ENCODE measurements around the gene ARMC10.
"Not testable (repeated sequence)": the region's sequence is repeated elsewhere in the genome, so short reads cannot be mapped to it uniquely, and the experiment has no call there.

Gene ARMC10

DNA sequence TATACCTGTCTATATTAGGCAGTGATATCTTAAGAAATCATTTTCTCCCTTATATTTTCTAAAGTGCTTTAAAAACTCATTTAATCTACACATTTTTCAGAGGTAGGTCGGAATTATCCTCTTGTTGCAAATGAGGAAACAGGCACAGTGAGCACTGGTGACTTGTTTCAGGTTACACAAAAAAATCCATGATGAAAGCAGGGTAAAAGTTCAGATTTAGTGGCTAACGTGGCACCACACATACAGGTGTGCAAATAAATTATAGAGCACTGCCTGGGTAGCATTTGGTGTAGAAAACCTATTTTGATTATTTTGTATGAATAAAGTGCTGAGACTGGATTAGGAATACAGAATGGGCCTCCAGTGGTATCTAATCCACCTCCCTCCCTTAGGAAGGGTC lies 26.6 kb downstream of the ARMC10 start:
- Histone ChIP-seq H3K9ac (ENCODE audit: low read length) (no peak overlapping the region), H3K4ac (ENCODE audit: low read depth, low read length) (no peak overlapping the region), H4K12ac (ENCODE audit: low read depth, low read length) (no peak overlapping the region), H4K91ac (ENCODE audit: low read depth, low read length) (no peak overlapping the region), H2AFZ (ENCODE audit: insufficient read depth, low read length, poor library complexity) (no peak overlapping the region), H3K79me1 (ENCODE audit: low read length) (no peaks in the 10 kb centered on the region), H3K27ac (ENCODE audit: low read depth, low read length) (no peak overlapping the region), H3K36me3 (ENCODE audit: control insufficient read depth in 1 of 2, insufficient read depth in 2 of 2, low read length in 2 of 2) (peaks cover 2 to 6% of the 10 kb centered on the region in 2 experiments), H3K23ac (ENCODE audit: low read length) (no peak overlapping the region), H3K27me3 (ENCODE audit: insufficient read depth, low read length) (no peaks in the 10 kb centered on the region), H3K4me2 (ENCODE audit: low read length) (no peak overlapping the region), H3K14ac (ENCODE audit: low read length) (no peak overlapping the region), H2BK5ac (ENCODE audit: low read depth, low read length, poor library complexity) (no peak overlapping the region), H3K9me3 (ENCODE audit: insufficient read depth, low read depth, low read length) (no peaks in the 10 kb centered on the region), H3K79me2 (ENCODE audit: control insufficient read depth, insufficient read depth, low read length, poor library complexity) (no peaks in the 10 kb centered on the region), H2BK120ac (ENCODE audit: insufficient read depth, low read length, poor library complexity) (no peak overlapping the region), H2AK5ac (ENCODE audit: low read length) (no peak overlapping the region), H3K4me1 (ENCODE audit: control insufficient read depth in 1 of 2, insufficient read depth in 2 of 2, low read length in 2 of 2) (peaks cover 0 to 3% of the 10 kb centered on the region in 2 experiments), H3K4me3 (ENCODE audit: low read depth, low read length) (no peak overlapping the region), H2BK12ac (ENCODE audit: low read length) (no peak overlapping the region), H3K18ac (ENCODE audit: low read length) (no peak overlapping the region), H4K8ac (ENCODE audit: low read depth, low read length) (no peak overlapping the region)
- no CpG with 5 or more reads among the region's 2 CpGs for WGBS (ENCODE audit: extremely low coverage, insufficient coverage, insufficient read length)
- DNase-seq = no peak

DNA sequence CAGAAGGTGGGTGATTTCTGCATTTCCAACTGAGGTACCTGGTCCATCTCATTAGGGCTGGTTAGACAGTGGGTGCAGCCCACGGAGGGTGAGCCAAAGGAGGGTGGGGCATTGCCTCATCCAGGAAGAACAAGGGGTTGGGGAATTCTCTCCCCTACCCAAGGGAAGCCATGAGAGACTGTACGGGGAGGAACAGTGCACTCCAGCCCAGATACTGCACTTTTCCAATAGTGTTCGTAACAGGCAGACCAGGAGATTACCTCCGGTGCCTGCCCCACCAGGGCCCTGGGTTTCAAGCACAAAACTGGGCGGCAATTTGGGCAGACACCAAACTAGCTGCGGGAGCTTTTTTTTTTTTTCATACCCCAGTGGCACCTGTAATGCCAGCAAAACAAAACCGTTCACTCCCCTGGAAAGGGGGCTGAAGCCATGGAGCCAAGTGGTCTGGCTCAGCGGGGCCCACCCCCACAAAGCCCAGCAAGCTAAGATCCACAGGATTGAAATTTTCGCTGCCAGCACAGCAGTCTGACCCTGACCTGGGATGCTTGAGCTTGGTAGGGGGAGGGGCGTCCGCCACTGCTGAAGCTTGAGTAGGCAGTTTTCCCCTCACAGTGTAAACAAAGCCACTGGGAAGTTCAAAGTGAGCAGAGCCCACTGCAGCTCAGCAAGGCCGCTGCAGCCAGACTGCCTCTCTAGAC lies 31.2 kb downstream of the ARMC10 start:
- Histone ChIP-seq H2AK5ac (ENCODE audit: low read length) (no peak overlapping the region), H3K79me1 (ENCODE audit: low read length) (no peaks in the 10 kb centered on the region), H3K4me1 (ENCODE audit: control insufficient read depth in 1 of 2, insufficient read depth in 2 of 2, low read length in 2 of 2) (peaks cover 0 to 3% of the 10 kb centered on the region in 2 experiments), H2AFZ (ENCODE audit: insufficient read depth, low read length, poor library complexity) (peak overlapping the region; percentile 35), H3K14ac (ENCODE audit: low read length) (no peak overlapping the region), H3K4me3 (ENCODE audit: low read depth, low read length) (no peak overlapping the region), H3K4me2 (ENCODE audit: low read length) (peak overlapping the region; percentile 38), H4K12ac (ENCODE audit: low read depth, low read length) (no peak overlapping the region), H3K27me3 (ENCODE audit: insufficient read depth, low read length) (no peaks in the 10 kb centered on the region), H3K4ac (ENCODE audit: low read depth, low read length) (no peak overlapping the region), H4K91ac (ENCODE audit: low read depth, low read length) (no peak overlapping the region), H3K18ac (ENCODE audit: low read length) (no peak overlapping the region), H3K23ac (ENCODE audit: low read length) (no peak overlapping the region), H2BK12ac (ENCODE audit: low read length) (no peak overlapping the region), H3K79me2 (ENCODE audit: control insufficient read depth, insufficient read depth, low read length, poor library complexity) (no peaks in the 10 kb centered on the region), H2BK5ac (ENCODE audit: low read depth, low read length, poor library complexity) (no peak overlapping the region), H3K36me3 (ENCODE audit: control insufficient read depth in 1 of 2, insufficient read depth in 2 of 2, low read length in 2 of 2) (peaks cover 2 to 3% of the 10 kb centered on the region in 2 experiments), H3K27ac (ENCODE audit: low read depth, low read length) (no peak overlapping the region), H2BK120ac (ENCODE audit: insufficient read depth, low read length, poor library complexity) (no peak overlapping the region), H3K9ac (ENCODE audit: low read length) (no peak overlapping the region), H4K8ac (ENCODE audit: low read depth, low read length) (no peak overlapping the region), H3K9me3 (ENCODE audit: insufficient read depth, low read depth, low read length) (no peaks in the 10 kb centered on the region)
- no peak for DNase-seq
- WGBS (ENCODE audit: extremely low coverage, insufficient coverage, insufficient read length) = no CpG with 5 or more reads among the region's 12 CpGs

DNA sequence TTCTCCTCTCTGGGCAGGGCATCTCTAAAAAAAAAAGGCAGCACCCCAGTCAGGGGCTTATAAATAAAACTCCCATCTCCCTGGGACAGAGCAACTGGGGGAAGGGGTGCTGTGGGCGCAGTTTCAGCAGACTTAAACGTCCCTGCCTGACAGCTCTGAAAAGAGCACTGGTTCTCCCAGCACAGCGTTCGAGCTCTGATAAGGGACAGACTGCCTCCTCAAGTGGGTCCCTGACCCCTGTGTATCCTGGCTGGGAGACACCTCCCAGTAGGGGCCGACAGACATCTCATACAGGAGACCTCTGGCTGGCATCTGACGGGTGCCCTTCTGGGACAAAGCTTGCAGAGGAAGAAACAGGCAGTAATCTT lies 31.7 kb downstream of the ARMC10 start:
- not testable (repeated sequence) for H3K4me3 ChIP-seq (ENCODE audit: low read depth, low read length); H3K9ac ChIP-seq (ENCODE audit: low read length); H3K79me2 ChIP-seq (ENCODE audit: control insufficient read depth, insufficient read depth, low read length, poor library complexity); H3K79me1 ChIP-seq (ENCODE audit: low read length); H3K23ac ChIP-seq (ENCODE audit: low read length); DNase-seq; H3K9me3 ChIP-seq (ENCODE audit: insufficient read depth, low read depth, low read length); H3K4ac ChIP-seq (ENCODE audit: low read depth, low read length); H4K91ac ChIP-seq (ENCODE audit: low read depth, low read length); H4K12ac ChIP-seq (ENCODE audit: low read depth, low read length); H3K36me3 ChIP-seq (ENCODE audit: control insufficient read depth in 1 of 2, insufficient read depth in 2 of 2, low read length in 2 of 2); H3K27ac ChIP-seq (ENCODE audit: low read depth, low read length); H3K18ac ChIP-seq (ENCODE audit: low read length); H3K14ac ChIP-seq (ENCODE audit: low read length); H3K4me2 ChIP-seq (ENCODE audit: low read length); H2AK5ac ChIP-seq (ENCODE audit: low read length); H4K8ac ChIP-seq (ENCODE audit: low read depth, low read length); H2AFZ ChIP-seq (ENCODE audit: insufficient read depth, low read length, poor library complexity); H2BK5ac ChIP-seq (ENCODE audit: low read depth, low read length, poor library complexity); H2BK12ac ChIP-seq (ENCODE audit: low read length); H2BK120ac ChIP-seq (ENCODE audit: insufficient read depth, low read length, poor library complexity); H3K27me3 ChIP-seq (ENCODE audit: insufficient read depth, low read length); H3K4me1 ChIP-seq (ENCODE audit: control insufficient read depth in 1 of 2, insufficient read depth in 2 of 2, low read length in 2 of 2)
- no CpG with 5 or more reads among the region's 6 CpGs for WGBS (ENCODE audit: extremely low coverage, insufficient coverage, insufficient read length)

DNA sequence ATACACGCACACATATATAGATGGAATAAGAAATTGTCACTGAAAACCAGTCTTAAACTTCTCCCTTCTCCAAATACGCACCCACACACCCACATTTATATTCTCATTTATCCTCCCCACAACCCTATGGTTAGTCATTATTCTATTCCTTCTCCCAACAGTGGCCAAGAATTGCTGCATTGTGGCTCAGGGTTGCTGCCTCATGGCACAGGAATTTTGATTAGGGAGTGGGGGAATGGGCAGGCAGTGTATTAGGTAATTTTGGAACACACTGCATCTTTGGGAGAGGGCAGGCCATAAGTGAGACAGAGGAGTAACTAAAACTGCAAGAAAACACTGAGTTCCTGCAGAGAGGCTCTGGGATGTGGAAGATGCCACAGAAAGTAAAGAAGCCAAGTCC lies 38.2 kb downstream of the ARMC10 start:
- H4K91ac ChIP-seq (ENCODE audit: low read depth, low read length) = no peak overlapping the region
- H3K36me3 ChIP-seq (ENCODE audit: control insufficient read depth in 1 of 2, insufficient read depth in 2 of 2, low read length in 2 of 2) = no peaks in the 10 kb centered on the region
- no peak overlapping the region for H2BK120ac ChIP-seq (ENCODE audit: insufficient read depth, low read length, poor library complexity)
- H2AK5ac ChIP-seq (ENCODE audit: low read length) = no peak overlapping the region
- no peak overlapping the region for H4K8ac ChIP-seq (ENCODE audit: low read depth, low read length)
- H4K12ac ChIP-seq (ENCODE audit: low read depth, low read length) = no peak overlapping the region
- H3K27ac ChIP-seq (ENCODE audit: low read depth, low read length) = no peak overlapping the region
- WGBS (ENCODE audit: extremely low coverage, insufficient coverage, insufficient read length) = 100% methylated on average over 1 of the region's 2 CpGs
- H3K9ac ChIP-seq (ENCODE audit: low read length) = no peak overlapping the region
- H3K18ac ChIP-seq (ENCODE audit: low read length) = no peak overlapping the region
- peak; percentile 11 to 13 for DNase-seq
- H3K14ac ChIP-seq (ENCODE audit: low read length) = no peak overlapping the region
- no peak overlapping the region for H3K23ac ChIP-seq (ENCODE audit: low read length)
- H2AFZ ChIP-seq (ENCODE audit: insufficient read depth, low read length, poor library complexity) = no peak overlapping the region
- no peak overlapping the region for H3K4ac ChIP-seq (ENCODE audit: low read depth, low read length)
- no peak overlapping the region for H2BK12ac ChIP-seq (ENCODE audit: low read length)
- no peaks in the 10 kb centered on the region for H3K27me3 ChIP-seq (ENCODE audit: insufficient read depth, low read length)
- no peaks in the 10 kb centered on the region for H3K9me3 ChIP-seq (ENCODE audit: insufficient read depth, low read depth, low read length)
- no peaks in the 10 kb centered on the region for H3K4me1 ChIP-seq (ENCODE audit: control insufficient read depth in 1 of 2, insufficient read depth in 2 of 2, low read length in 2 of 2)
- H3K4me2 ChIP-seq (ENCODE audit: low read length) = no peak overlapping the region
- no peaks in the 10 kb centered on the region for H3K79me2 ChIP-seq (ENCODE audit: control insufficient read depth, insufficient read depth, low read length, poor library complexity)
- no peak overlapping the region for H3K4me3 ChIP-seq (ENCODE audit: low read depth, low read length)
- H2BK5ac ChIP-seq (ENCODE audit: low read depth, low read length, poor library complexity) = no peak overlapping the region
- no peaks in the 10 kb centered on the region for H3K79me1 ChIP-seq (ENCODE audit: low read length)
